Panc1 (cell line): ENCODE measurements around the gene STK39. TPM values are rescaled to one million over a fixed set of nuclear protein-coding genes. Genes with fewer than 3 reads are reported as not detected.

ENCODE experiments used
- ATAC-seq: fragments of 200-7000 bp; cut with Tn5 transposase; 2 replicates; pipeline ENCODE4 v1.9.1; 2020; ENCODE audit warnings: mild to moderate bottlenecking, moderate library complexity
- BruUV-seq: library from RNA; stranded (reverse); fragments of 400-500 nt; replicated peaks from 2 replicates; lab custom pipeline; 2021; lab: Mats Ljungman, UMichigan
- CTCF ChIA-PET: fragments of 300-600 bp; sonication (Branson Sonifier 250); formaldehyde crosslinking; loops from one replicate; lab custom pipeline; 2022; ENCODE audit warnings: antibody characterized with exemption; lab: Charles Lee
- POLR2A ChIA-PET: fragments of 300-600 bp; sonication (Branson Sonifier 250); formaldehyde crosslinking; loops from one replicate; lab custom pipeline; 2022; ENCODE audit warnings: antibody characterized with exemption; lab: Charles Lee
- DNase-seq: peaks from one replicate; pipeline ENCODE4 v3.0.0-alpha.2; 2010; ENCODE audit warnings: low read depth, low spot score
- H3K27ac ChIP-seq: 2 replicates; pipeline ENCODE4 v1.5.1; 2011; ENCODE audit warnings: mild to moderate bottlenecking, low read length, inconsistent platforms
- H3K27me3 ChIP-seq: fragments of 200-500 bp; sonication (Bioruptor generic); 2 replicates; pipeline ENCODE4 v1.6.0; 2014; ENCODE audit warnings: low read length, inconsistent platforms; ENCODE audit not compliant: control insufficient read depth, insufficient read depth
- H3K36me3 ChIP-seq: fragments of 200-500 bp; sonication (Bioruptor generic); 2 replicates; pipeline ENCODE4 v1.5.1; 2014; ENCODE audit warnings: inconsistent platforms, mild to moderate bottlenecking, low read length, moderate library complexity; ENCODE audit not compliant: control insufficient read depth, insufficient read depth
- H3K4me1 ChIP-seq: 2 replicates; pipeline ENCODE4 v1.5.1; 2011; ENCODE audit warnings: inconsistent platforms, mild to moderate bottlenecking, low read length, moderate library complexity; ENCODE audit not compliant: control insufficient read depth, insufficient read depth
- H3K4me3 ChIP-seq, 2 experiments: 2 replicates each; pipeline ENCODE4 v1.5.1; 2011 to 2012; ENCODE audit warnings: low read depth in 2 of 2, low read length in 2 of 2, mild to moderate bottlenecking in 2 of 2, inconsistent platforms in 1 of 2, moderate library complexity in 1 of 2
- H3K9me3 ChIP-seq: fragments of 200-500 bp; sonication (Bioruptor generic); 2 replicates; pipeline ENCODE4 v1.5.1; 2014; ENCODE audit warnings: low read depth, mild to moderate bottlenecking, inconsistent platforms, low read length, moderate library complexity; ENCODE audit not compliant: control insufficient read depth, insufficient read depth
- POLR2AphosphoS5 ChIP-seq: IDR thresholded peaks from 2 replicates; pipeline ENCODE4 v1.6.1; 2012; ENCODE audit warnings: mild to moderate bottlenecking, low read depth, low read length, moderate library complexity
- SIN3A ChIP-seq: IDR thresholded peaks from 2 replicates; pipeline ENCODE4 v1.6.1; 2012; ENCODE audit warnings: low read depth, mild to moderate bottlenecking, low read length, moderate library complexity, borderline replicate concordance; ENCODE audit not compliant: insufficient read depth
- TCF7L2 ChIP-seq: IDR thresholded peaks from 2 replicates; pipeline ENCODE4 v1.6.1; 2011; ENCODE audit warnings: mild to moderate bottlenecking, low read depth, low read length, inconsistent platforms
- in situ Hi-C: cut with HindIII; loops from 2 replicates; pipeline ENCODE4 v1.10.0; 2016; ENCODE audit warnings: low sequenced_read_pairs, low pct_unique_long_range_greater_than_20kb
- intact Hi-C: fragments of 100-400 bp; cut with micrococcal nuclease; formaldehyde crosslinking; loops from one replicate; pipeline ENCODE4 v1.10.0; 2022; ENCODE audit not compliant: unreplicated experiment
- total RNA-seq: library from RNA; stranded (reverse); gene quantifications from one replicate; pipeline ENCODE4 v1.2.1, GENCODE V29; 2021; ENCODE audit not compliant: unreplicated experiment
- TF ChIP-seq, protein P1 (sequence below): fragments of 450-650 bp; IDR thresholded peaks from 2 replicates; pipeline ENCODE4 v1.5.1; 2017; ENCODE audit warnings: mild to moderate bottlenecking
- TF ChIP-seq, protein P2 (sequence below), 2 experiments: IDR thresholded peaks; 2 replicates each; pipeline ENCODE4 v1.6.1; 2011 to 2012; ENCODE audit warnings: low read depth in 2 of 2, control low read depth in 1 of 2, low read length in 1 of 2, mild to moderate bottlenecking in 1 of 2, moderate library complexity in 1 of 2; ENCODE audit not compliant: insufficient read depth in 1 of 2

STK39 gene
- total RNA-seq, 1 experiment from 2014 or later: 14.0 TPM

DNA sequence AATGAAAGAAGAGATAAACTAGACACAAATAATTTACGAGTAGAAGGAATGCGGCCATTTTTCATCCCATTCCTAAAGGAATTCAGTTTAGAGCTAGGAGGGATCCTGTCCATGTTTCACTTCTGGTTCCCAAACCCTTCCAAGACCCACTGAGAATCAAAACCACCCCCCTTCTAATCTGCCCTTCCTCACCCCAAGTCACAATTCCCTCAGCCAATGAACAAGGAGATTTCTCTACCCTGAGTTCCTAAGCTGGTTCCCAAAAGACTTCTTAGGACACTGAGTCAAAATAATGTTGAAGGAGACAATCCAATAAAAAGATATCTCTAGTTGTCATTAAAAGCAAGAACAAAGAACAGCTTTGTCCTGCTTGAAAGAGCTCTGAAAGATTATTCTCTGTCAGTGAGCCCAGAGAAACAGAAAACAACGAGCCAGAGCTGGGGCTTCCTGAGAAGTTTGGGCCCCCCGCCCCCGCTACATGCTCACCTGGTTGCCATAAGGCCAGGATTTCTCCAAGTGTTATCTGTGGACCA is 45.7 kb downstream of the STK39 start:
- no TSS peak for BruUV-seq
- CTCF ChIA-PET: no interaction called here

DNA sequence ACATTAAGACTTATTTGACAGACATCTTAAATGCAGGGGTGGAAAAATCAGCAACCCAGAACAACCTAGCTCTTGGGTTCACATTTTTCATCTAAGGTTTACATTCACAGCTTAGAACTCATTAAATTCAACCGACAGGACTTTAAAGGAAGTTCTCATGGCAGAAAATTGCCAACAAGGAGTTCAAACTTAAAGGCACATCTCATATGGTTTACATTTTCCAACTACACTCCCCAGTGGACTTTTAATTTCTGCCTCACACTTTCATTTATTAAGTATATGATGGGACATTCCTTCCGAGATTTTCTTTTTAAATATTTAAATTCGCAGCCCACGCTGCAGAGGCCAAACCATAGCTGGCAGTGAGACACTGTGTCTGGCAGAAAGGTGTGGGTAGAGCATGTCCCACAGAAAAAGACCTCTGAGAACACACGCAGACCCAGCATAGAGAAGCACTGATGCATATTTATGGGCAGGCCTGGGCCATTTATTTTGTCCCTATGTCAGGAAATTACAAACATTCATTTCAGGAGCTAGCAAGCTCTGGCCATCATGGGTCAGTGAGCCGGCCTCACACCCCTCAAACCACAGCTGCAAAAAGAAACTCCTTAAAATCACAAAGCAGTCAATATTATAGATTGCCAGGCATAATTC is 46.3 kb downstream of the STK39 start:
- Histone ChIP-seq H3K27ac (no peak overlapping the region), H3K4me3 (no peak overlapping the region), H3K4me1 (peaks cover 4% of the 10 kb centered on the region; the same call in 1 of the 2 replicates), H3K9me3 (no peaks in the 10 kb centered on the region), H3K27me3 (no peaks in the 10 kb centered on the region), H3K36me3 (no peaks in the 10 kb centered on the region)
- no peak for TF ChIP-seq SIN3A
- no peak for TF ChIP-seq POLR2AphosphoS5
- TF ChIP-seq, protein P1, sequence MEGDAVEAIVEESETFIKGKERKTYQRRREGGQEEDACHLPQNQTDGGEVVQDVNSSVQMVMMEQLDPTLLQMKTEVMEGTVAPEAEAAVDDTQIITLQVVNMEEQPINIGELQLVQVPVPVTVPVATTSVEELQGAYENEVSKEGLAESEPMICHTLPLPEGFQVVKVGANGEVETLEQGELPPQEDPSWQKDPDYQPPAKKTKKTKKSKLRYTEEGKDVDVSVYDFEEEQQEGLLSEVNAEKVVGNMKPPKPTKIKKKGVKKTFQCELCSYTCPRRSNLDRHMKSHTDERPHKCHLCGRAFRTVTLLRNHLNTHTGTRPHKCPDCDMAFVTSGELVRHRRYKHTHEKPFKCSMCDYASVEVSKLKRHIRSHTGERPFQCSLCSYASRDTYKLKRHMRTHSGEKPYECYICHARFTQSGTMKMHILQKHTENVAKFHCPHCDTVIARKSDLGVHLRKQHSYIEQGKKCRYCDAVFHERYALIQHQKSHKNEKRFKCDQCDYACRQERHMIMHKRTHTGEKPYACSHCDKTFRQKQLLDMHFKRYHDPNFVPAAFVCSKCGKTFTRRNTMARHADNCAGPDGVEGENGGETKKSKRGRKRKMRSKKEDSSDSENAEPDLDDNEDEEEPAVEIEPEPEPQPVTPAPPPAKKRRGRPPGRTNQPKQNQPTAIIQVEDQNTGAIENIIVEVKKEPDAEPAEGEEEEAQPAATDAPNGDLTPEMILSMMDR: no peak
- CTCF ChIA-PET: no interaction called here
- POLR2A ChIA-PET: no interaction called here
- DNase-seq (no peak), ATAC-seq (no peak; the same call in 1 of the 2 replicates)
- BruUV-seq: no TSS peak
- intact Hi-C loops: no loop called here
- in situ Hi-C loops: no loop called here

More for the DNA sequence above, 45.7 kb downstream of the STK39 start:
- Histone ChIP-seq H3K4me1 (peaks cover 4% of the 10 kb centered on the region; the same call in 1 of the 2 replicates), H3K9me3 (no peaks in the 10 kb centered on the region), H3K4me3 (no peak overlapping the region), H3K27me3 (no peaks in the 10 kb centered on the region), H3K27ac (no peak overlapping the region), H3K36me3 (no peaks in the 10 kb centered on the region)
- ATAC-seq: no peak; the same call in 1 of the 2 replicates
- in situ Hi-C loops (no loop called here), intact Hi-C loops (no loop called here)
- POLR2A ChIA-PET: no interaction called here
- TF ChIP-seq, protein P1: no peak
- TF ChIP-seq, protein P2, sequence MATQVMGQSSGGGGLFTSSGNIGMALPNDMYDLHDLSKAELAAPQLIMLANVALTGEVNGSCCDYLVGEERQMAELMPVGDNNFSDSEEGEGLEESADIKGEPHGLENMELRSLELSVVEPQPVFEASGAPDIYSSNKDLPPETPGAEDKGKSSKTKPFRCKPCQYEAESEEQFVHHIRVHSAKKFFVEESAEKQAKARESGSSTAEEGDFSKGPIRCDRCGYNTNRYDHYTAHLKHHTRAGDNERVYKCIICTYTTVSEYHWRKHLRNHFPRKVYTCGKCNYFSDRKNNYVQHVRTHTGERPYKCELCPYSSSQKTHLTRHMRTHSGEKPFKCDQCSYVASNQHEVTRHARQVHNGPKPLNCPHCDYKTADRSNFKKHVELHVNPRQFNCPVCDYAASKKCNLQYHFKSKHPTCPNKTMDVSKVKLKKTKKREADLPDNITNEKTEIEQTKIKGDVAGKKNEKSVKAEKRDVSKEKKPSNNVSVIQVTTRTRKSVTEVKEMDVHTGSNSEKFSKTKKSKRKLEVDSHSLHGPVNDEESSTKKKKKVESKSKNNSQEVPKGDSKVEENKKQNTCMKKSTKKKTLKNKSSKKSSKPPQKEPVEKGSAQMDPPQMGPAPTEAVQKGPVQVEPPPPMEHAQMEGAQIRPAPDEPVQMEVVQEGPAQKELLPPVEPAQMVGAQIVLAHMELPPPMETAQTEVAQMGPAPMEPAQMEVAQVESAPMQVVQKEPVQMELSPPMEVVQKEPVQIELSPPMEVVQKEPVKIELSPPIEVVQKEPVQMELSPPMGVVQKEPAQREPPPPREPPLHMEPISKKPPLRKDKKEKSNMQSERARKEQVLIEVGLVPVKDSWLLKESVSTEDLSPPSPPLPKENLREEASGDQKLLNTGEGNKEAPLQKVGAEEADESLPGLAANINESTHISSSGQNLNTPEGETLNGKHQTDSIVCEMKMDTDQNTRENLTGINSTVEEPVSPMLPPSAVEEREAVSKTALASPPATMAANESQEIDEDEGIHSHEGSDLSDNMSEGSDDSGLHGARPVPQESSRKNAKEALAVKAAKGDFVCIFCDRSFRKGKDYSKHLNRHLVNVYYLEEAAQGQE (IDR thresholded peaks at IDR 0.05; ENCODE audit: insufficient read depth in 1 of 2, low read depth in 2 of 2, low read length in 1 of 2): no peak
- TF ChIP-seq TCF7L2: no peak
- no peak for TF ChIP-seq POLR2AphosphoS5
- DNase-seq: no peak
